ENCODE results near the gene ULBP1.
"Not testable (repeated sequence)": the region's sequence is repeated elsewhere in the genome, so short reads cannot be mapped to it uniquely, and the experiment has no call there.

The ULBP1 gene

DNA sequence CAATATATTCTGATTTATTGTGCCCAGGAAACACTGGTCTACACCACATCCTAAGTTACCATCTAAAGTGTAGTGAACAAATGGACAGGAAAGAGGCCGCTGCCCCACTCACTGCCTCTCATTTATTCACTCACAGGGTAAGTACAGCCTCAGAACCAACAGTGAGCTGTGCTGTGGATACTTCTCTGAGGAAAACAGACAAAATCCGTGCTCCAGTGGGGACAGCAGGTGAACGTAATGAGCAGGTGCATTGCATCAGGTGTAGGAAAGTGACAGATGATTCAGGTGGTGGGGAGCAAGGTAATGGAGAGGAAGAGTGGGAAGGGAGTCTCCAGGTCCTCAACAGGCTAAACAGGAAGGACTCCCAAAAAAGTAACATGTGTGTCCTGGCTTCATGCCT is 30.3 kb upstream of the ULBP1 start:
- no peak for DNase-seq (ENCODE audit: low spot score)

DNA sequence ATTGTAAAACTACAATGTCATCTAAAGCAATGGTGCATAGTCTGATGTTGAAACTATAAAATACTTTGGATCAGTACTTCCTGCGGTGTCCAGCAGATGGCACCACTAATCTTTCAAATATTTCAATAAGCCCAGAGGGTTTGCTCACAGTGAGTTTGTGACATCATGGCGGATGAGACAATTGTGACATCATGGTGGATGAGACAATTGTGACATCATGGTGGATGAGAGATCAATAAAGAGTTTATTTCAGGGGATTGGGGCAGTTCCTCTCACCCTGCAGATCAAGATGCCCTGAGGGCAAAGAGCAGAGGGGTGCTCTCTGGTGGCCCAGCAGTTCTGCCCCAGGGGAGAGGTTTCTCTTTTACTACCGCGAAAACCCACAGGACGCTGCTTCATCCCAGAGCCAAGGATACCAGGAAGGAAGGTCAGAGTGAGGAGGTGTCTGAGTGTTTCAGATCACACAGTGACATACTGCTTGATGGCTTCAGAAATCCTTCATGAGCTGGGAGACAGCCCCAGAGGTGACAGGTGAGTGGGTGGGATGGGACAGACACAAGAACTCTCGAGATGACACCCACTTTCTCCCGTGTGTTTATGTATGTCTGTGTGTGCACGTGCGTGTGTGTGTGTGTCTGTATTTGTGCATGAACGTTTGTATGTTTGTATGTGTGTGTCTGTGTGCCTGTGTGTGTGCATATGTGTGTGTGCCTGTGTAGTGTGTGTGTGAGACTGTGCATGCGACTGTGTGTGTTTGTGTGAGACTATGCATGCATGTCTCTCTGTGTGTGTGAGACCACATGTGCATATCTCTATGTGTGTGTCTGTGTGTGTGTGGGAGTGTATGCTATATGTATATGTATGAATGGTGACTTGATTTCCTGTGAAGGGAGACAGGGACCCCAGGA is 29.2 kb upstream of the ULBP1 start:
- DNase-seq (ENCODE audit: low spot score), result peak; percentile 74

DNA sequence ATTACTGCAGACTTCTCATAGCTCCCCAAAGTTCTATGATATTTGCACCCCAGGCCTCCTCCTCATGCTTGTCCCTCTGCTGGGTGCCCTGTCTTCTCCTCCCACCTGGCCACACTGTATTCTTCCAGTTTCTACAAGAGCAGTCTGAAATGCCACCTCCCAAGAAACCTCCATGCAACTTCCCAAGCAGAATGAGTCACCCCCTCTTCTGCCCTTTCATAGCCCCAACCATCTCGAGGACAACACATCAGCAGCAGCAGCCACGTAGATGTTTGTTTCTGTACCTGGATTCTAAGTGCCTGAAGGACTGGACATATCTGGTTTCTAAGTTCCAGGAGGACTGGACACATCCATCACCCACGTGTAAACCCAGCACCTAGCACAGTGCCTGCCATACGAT is 28.5 kb upstream of the ULBP1 start:
- DNase-seq (ENCODE audit: low spot score), result no peak

DNA sequence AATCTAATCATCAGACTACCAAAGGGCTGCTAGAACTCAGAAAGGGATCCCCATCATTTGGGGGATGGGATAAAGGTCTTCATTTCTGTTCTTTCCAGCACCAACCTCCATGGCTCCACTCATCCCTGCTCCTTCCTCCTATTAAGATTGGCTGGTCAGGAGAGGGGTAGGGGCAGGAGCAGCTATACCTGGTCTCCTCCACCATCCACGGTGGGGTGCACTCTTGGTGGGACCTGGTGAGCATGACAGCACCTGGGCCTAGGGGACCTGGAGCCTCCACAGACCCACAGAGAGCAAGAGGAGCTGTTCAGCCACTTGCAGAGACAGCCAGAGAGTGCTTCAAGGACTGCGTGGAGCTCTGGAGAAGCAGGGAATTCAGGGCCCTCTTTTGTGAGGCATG is 28.1 kb upstream of the ULBP1 start:
- DNase-seq (ENCODE audit: low spot score), result no peak

DNA sequence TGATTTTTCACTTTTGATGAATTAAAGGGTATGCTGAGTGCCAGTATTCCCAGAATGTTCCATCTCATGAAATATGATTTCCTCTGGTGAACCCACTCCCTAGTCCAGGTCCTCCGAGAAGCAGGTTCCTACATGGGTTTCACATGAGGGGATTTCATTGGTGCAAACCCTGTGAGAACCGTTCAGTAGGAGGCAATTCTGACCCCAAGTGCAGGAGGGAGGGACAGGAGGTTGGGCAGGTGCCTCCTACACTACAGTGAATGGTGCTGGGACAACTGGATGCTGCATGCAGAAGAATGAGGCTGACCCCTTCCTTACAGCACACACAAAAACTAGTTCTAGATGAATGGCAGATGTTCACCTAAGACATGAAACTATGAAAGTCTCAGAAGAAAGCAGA is 27.0 kb upstream of the ULBP1 start:
- no peak for DNase-seq (ENCODE audit: low spot score)

DNA sequence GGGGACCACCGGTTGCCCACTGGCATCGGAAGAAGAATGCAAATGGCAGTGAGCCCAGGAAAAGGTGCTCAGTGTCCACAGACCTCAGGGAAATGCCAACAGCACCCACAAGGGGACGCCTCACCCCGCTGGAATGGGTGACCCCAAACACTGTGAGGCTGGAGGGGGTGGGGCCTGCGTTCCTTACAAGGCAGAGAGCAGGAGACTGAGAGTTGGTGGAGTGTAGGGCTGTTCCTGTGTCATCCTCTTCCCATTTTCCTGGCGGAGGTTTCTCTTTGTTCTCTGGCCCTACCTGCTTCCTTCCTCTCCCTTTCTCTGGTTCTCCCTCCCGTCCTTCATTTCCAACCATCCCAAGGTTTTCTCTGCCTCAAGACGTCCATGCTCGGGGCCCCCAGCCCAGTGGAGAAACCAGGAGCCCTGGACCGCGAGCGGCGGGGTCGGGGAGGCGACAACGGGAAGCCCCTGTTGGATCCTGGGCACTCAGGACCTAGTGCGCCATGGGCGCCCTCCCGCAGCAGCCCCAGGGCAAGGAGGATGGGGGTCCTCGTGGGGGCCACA is 25.7 kb upstream of the ULBP1 start:
- not testable (repeated sequence) for DNase-seq (ENCODE audit: low spot score)

DNA sequence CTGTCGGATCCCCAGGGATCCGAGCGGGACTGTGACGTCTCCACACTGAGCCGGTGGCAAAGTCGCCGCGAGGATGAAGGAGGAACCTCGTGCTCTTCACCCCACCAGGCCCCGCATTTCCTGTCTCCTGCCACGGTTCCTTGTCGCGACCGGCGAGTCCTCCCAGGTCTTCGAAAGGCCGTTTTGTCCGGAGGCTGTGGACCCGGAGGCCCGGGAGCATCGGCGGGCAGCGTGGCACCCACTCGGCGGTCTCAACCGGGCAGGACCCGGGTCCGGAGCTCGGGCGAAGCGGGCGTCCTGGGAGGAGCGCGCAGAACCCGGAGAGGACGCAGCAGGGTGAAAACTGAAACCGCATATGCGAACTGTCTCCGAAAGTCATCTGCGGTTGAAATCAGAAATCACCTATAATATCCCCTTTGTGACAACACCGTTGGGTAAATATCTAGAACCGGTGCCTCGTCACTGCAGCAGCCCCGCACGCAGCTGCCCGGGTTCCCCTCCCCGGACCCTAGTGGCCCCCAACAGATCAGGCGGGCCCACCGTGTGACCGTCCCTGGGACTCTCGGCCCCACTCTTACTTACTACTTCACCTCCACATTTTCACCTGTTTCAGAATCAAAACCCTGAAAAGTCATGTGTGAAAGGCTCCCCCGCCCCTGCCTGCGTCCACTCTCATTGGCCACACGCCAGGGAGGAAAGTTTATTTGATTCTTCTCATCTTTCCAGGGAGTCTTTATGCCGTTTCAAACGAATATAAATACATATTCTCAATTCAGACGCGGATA is 25.0 kb upstream of the ULBP1 start:
- DNase-seq (ENCODE audit: low spot score), result peak; percentile 51

DNA sequence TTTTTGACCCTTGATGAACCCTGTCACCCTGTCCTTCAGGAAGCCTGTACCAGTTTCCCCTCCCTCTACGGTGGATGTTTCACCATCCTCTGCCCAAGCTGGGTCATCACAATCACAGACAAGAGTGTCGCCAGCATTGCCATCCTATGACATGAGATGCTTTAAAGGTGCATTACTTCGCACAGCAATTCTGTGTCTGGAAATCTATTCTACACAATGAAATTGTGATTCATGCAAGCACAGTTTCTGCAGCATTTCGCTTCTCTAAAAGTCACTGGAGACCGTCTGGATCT is 24.4 kb upstream of the ULBP1 start:
- DNase-seq (ENCODE audit: low spot score), result no peak

DNA sequence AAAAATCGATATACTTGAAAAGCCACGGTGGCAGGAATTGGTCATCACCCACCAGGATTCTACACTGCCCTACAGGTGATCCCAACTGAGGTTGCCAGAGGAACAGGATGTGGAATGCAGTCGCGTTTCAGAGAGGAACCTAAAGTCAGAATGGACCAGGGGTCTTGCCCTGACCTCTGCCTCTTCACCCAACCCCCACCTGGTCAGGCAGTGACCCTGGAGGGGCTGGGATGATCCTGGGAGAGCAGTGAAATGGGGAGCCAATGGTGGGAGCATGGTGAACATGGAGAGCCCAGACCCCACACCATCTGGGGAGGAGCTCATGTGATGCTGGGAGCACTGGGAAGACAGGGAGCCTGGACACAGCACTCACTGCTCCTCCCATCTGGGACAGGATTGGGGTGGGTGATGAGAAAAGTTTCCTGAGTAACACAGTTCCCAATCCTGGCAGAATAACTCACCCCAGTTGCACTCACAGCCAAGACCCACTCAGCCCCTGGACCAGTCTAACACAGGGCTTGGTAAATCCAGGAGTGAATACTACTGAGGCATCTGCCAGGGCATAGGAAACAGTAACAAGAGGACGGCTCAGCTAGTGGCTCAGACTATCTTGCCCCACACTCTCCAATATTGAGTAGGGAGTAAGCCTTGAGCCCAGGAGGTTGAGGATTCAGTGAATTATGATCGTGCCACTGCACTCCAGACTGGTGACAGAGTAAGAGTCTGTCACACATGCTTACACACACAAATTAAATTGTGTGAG is 23.7 kb upstream of the ULBP1 start:
- DNase-seq (ENCODE audit: low spot score), result no peak

DNA sequence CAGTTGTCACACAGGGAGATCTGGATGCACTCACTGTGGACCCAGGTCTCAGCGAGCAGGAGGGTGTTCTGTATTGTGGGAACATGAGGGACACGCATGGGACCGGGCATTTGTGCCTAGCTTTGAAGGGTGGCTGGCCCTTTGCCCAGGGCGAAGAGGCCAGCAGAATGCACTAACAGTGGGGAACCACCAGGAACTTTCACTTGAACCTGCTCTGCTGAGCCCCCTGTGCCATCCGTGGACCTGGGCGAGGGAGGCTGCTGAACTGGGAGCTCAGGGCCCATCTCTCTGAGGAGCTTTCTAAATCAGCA is 23.1 kb upstream of the ULBP1 start:
- no peak for DNase-seq (ENCODE audit: low spot score)

DNA sequence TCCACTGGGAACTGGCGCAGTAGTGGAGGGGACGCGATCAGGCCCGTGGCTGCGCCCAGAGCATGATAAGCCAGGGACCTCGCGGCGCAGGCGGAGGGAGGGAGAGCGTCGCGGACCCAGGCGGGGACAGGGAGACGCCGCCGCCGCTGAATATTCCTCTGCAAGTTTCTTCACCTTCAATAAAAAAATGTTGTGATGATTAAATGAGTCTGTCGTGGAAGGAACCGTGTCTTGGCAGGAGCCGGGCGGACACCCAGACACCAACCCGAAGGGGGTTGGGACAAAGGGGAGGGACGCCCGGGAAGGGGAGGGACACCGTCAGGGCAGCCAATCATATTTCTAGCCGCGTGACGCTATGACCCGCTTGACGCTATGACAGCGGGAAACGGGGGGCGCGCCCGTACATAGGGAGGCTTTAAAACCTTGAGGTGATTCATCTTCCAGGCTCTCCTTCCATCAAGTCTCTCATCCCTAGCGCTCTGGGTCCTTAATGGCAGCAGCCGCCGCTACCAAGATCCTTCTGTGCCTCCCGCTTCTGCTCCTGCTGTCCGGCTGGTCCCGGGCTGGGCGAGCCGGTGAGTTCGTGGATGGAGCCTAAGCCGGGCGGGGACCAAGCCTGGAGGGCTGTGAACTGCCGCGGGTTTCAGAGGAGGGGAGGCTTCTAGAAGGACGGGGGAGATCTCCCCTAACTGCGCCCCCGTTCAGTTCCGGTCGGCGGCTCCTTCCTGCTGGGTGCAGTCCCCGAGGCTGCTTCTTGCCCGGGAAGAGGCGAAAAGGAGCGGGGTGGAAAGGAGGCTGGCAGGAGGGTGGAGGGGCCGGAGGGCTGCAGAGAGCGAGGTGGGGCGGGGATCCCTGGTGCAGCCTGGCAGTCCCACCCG is 21.9 kb upstream of the ULBP1 start, which contains the start of gene ULBP2:
ULBP2 (plus strand) TSS at position 432 of the 878 bp plus-strand sequence; CDS start at position 491, 59 bp downstream.
- DNase-seq (ENCODE audit: low spot score), result peak; percentile 83

DNA sequence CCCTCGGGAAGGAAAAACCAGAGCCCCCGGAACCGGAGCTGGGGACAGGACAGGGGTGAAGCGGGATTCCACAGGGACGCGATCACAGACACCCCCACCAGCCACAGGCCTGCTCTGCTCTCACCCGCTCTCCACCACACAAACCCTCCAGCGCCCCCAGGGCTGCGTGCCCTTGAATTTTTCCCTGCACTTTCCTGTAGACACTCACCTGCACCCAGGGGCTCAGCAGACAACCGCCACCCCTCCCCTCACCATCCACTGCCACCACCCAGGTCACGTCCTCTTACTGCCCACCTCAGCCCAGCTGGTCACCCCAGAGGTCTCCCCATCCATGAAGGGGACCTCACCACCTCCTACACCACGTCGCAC is 21.3 kb upstream of the ULBP1 start:
- DNase-seq (ENCODE audit: low spot score), result no peak

DNA sequence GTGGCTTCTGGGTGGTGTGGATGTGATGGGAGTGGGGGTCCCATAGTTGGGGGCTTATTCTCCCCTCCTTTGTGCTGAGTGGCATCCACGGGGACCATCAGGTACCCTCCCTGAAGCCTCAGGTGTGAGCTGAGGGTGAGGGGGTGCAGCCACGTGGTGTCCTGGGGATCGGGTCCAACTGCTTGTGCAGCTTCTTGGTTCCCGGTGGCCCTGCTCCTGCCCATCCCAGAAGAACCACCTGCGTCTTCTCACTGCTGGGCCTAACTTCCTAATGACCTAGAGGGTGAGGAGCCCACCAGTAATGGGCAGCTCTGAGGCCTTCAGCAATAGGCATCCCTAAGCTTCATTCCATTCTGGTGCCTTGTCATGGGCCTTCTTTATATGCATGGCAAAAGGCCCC is 20.4 kb upstream of the ULBP1 start:
- DNase-seq (ENCODE audit: low spot score), result not testable (repeated sequence)

DNA sequence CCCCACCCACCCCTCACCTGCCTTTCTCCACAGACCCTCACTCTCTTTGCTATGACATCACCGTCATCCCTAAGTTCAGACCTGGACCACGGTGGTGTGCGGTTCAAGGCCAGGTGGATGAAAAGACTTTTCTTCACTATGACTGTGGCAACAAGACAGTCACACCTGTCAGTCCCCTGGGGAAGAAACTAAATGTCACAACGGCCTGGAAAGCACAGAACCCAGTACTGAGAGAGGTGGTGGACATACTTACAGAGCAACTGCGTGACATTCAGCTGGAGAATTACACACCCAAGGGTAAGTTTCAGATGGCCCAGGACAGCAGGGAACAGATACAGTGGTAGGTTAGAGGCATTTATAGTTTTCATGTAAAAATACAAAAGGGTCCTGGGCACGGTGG is 18.5 kb upstream of the ULBP1 start:
- DNase-seq (ENCODE audit: low spot score), result not testable (repeated sequence)

DNA sequence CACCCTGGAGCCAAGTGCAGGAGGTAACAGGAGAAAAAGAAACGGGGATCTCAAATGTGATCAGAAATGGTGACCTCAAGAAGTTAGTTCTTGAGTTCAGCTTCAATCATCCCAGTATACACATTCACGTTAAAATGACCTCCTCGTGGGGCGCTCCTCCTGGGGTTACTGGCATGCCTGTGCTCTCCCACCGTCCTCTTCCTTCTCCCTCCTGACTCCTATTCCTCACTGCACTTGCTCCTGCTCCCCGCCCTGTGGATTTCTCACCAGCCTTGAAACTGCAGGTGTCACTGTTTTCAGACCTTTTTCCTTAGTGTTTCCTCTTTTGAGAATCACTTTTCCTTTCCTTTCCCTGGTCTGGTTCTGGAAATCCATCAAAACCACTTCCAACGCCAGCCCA is 17.1 kb upstream of the ULBP1 start:
- DNase-seq (ENCODE audit: low spot score), result not testable (repeated sequence)

DNA sequence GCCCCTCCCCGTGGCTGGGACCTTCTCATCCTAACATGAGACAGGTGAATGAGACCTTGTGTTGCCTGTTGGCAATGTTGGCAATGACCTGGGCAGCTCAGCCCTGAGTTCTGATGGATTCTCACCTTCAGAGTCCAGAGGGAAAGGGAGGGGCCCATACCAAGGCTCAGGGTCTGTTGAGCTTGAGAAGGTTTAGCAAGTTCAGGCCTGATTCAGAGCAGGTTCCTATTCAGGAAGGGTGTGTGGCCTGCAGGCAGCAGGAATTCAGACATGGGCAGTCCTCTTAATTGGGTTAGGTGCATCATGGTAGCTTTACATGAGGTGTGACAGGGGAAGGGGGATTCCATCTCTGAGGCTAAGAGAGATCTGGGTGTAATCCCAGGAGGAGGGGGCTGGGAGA is 16.2 kb upstream of the ULBP1 start:
- not testable (repeated sequence) for DNase-seq (ENCODE audit: low spot score)

DNA sequence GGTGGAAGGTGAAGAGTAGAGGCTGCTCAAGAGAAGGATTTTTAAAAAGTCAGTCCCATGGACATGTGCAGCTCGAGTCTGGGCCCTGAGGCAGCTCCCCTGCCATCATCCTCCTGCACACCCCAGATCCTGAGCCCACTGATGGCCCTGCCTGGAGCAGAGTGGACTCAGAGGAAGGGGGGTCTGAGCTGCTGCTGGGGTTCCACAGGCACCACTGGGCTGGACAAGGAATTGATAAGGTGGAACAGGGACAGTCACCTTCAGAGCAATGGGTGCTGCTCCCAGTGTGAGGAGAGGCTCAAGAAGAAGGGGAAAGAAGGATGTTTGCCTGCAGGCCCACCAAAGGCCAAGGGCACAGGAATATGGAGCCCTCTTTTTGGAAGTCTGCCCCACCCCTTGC is 15.7 kb upstream of the ULBP1 start:
- no peak for DNase-seq (ENCODE audit: low spot score)

DNA sequence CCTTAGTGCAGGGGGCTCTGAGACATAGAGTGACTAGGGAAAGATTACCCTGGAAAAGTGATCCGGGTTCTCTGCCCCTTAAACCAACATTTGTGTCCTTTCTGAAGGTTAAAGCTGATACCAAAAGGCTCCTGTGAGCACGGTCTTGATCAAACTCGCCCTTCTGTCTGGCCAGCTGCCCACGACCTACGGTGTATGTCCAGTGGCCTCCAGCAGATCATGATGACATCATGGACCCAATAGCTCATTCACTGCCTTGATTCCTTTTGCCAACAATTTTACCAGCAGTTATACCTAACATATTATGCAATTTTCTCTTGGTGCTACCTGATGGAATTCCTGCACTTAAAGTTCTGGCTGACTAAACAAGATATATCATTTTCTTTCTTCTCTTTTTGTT is 15.1 kb upstream of the ULBP1 start:
- no peak for DNase-seq (ENCODE audit: low spot score)

DNA sequence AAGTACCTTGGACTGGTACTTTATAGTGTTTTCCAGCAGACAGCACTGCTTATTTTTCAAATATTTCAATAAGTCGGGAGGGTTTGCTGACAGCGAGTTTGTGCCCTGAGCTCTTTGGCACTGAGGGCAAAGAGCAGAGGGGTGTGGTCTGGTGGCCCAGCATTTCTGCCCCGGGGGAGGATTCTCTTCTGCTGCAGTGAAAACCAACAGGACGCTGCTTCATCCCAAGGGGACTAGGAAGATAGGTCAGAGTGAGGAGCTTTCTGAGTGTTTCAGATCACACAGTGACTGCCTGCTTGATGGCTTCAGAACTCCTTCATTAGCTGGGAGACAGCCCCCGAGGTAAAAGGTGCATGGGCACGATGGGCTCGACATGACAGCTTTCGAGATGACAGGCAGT is 13.3 kb upstream of the ULBP1 start:
- DNase-seq (ENCODE audit: low spot score), result no peak

DNA sequence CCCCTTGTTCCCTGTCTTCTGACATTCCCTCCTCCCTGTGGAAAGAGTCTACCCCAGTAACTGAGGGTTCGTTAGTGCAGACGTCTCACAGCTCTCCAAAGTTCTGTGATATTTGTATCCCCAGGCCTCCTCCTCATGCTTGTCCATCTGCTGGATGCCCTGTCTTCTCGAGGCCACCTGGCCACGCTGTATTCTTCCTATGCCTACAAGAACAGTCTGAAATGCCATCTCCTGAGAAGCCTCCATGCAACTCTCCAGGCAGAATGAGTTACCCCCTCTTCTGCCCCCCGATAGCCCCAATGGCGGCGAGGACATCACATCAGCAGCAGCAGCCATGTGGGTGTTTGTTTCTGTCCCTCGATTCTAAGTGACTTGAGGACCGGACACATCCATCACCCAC is 12.6 kb upstream of the ULBP1 start:
- no peak for DNase-seq (ENCODE audit: low spot score)

DNA sequence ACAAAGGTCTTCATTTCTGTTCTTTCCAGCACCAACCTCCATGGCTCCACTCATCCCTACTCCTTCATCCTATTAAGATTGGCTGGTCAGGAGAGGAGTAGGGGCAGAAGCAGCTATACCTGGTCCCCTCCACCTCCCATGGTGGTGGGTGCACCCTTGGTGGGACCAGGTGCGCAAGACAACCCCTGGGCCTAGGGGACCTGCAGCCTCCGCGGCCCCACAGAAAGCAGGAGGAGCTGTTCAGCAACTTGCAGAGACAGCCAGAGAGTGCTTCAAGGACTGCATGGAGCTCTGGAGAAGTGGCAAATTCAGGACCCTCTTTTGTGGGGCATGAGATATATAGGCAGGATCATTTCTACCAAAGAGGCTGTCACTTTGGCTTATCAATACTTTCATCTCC is 12.1 kb upstream of the ULBP1 start:
- DNase-seq (ENCODE audit: low spot score), result no peak

DNA sequence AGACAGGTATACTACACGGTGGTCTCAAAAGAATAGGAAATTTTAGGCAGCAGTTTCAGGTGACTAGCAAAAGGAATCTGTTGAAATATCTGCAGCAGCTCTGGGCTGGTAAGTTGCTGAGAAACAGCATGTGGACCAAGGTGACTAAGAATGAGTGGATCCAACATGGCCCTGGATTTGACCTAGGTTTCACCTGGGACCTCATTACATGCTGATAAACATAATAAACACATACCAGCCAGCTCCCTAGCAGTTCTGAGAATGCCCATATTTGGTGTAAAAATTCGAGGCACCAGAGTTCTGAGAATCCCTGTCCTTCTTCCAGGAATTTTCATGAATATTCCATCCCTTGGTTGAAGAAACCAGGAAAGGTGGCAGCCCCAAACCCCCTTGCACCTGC is 10.4 kb upstream of the ULBP1 start:
- not testable (repeated sequence) for DNase-seq (ENCODE audit: low spot score)

Data from activated CD4-positive, alpha-beta T cell treated with anti-CD3 and anti-CD28 coated beads, Interleukin-2, Interleukin-4, amounts not matched to agents 100 ng/mL and 50 ng/mL, durations not matched to agents 16 hours and 8 hours (primary cell).